Ascending aorta (tissue), 2 donors: ENCODE measurements around the gene PSG4. TPM values are rescaled to one million over a fixed set of nuclear protein-coding genes. Genes with fewer than 3 reads are reported as not detected.
"Not testable (repeated sequence)": the region's sequence is repeated elsewhere in the genome, so short reads cannot be mapped to it uniquely, and the experiment has no call there.

Experiments used
- DNase-seq, 2 donors: peaks; one replicate each; pipeline ENCODE4 v3.0.0-alpha.2; 2019; ENCODE audit warnings: low spot score in 2 of 2
- H3K27ac ChIP-seq, 2 donors: fragments of 200-600 bp; sonication (generic); one replicate each; pipeline ENCODE4 v1.5.1; 2016 to 2017; ENCODE audit warnings: mild to moderate bottlenecking in 1 of 2
- H3K27me3 ChIP-seq: fragments of 200-600 bp; sonication (generic); one replicate; pipeline ENCODE4 v1.5.1; 2017
- H3K36me3 ChIP-seq, 2 donors: fragments of 200-600 bp; sonication (generic); one replicate each; pipeline ENCODE4 v1.5.1; 2016
- H3K4me1 ChIP-seq, 2 donors: fragments of 200-600 bp; sonication (generic); one replicate each; pipeline ENCODE4 v1.5.1; 2016 to 2017; ENCODE audit warnings: mild to moderate bottlenecking in 1 of 2
- H3K4me3 ChIP-seq, 2 donors: fragments of 200-600 bp; sonication (generic); one replicate each; pipeline ENCODE4 v1.5.1; 2016 to 2017; ENCODE audit warnings: mild to moderate bottlenecking in 1 of 2
- H3K9me3 ChIP-seq, 2 donors: fragments of 200-600 bp; sonication (generic); one replicate each; pipeline ENCODE4 v1.5.1; 2016
- CTCF ChIP-seq, 3 experiments: fragments of 200-600 bp in 2 of 3; fragments of 450-650 bp in 1 of 3; sonication (generic) in 2 of 3; IDR thresholded peaks; one replicate each; pipeline ENCODE4 v1.5.1; 2016 to 2019; ENCODE audit warnings: antibody characterized with exemption in 3 of 3, mild to moderate bottlenecking in 1 of 3, moderate library complexity in 1 of 3
- intact Hi-C: fragments of 100-400 bp; cut with DNase I; formaldehyde crosslinking; loops from one replicate; pipeline ENCODE4 v1.15.1; 2023
- total RNA-seq: library from RNA; depleted of rRNA; stranded (reverse); fragments of >200 nt; gene quantifications from one replicate; pipeline ENCODE4 v1.1.0, GENCODE V29; 2016

PSG4 gene
- total RNA-seq = not detected

GRCh38 chr19:43205471-43206105 is at the start of gene PSG4:
PSG4 (minus strand) TSS chr19:43205638; CDS start chr19:43205536, 102 bp downstream.
- H3K27ac ChIP-seq, H3K4me1 ChIP-seq, H3K9me3 ChIP-seq, H3K36me3 ChIP-seq, DNase-seq, intact Hi-C loops, H3K4me3 ChIP-seq, H3K27me3 ChIP-seq: not testable (repeated sequence)

GRCh38 chr19:43251428-43251827 is 46.0 kb upstream of the PSG4 start:
- H3K9me3 ChIP-seq, H3K27ac ChIP-seq, H3K36me3 ChIP-seq, H3K27me3 ChIP-seq, intact Hi-C loops, DNase-seq, H3K4me1 ChIP-seq, H3K4me3 ChIP-seq: not testable (repeated sequence)

- H3K9me3 ChIP-seq, intact Hi-C loops, H3K4me3 ChIP-seq, DNase-seq, H3K36me3 ChIP-seq, H3K27me3 ChIP-seq, H3K4me1 ChIP-seq, H3K27ac ChIP-seq: not testable (repeated sequence)
Measured at GRCh38 chr19:43250296-43250695, 44.9 kb upstream of the PSG4 start.

DNA sequence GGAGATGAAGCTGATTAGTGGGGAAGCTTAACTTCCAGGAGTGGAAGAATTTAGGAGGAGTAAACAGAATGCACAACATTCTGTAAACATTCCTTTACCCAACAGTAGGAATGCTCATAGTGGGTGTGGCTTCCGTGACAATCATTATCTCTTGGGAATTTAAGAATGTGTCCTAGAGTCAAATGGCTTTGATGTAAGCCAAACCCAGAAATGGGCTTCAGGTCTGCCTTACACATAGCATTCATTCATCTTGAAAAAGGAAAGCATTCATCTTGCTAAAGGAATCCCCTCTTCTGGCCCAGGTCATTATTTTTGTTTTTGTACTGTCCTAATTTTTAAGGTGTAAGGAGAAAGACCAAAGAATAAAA is 43.2 kb upstream of the PSG4 start:
- H3K4me1 ChIP-seq, H3K27me3 ChIP-seq, DNase-seq, H3K27ac ChIP-seq, H3K4me3 ChIP-seq, H3K9me3 ChIP-seq, H3K36me3 ChIP-seq, intact Hi-C loops: not testable (repeated sequence)

DNA sequence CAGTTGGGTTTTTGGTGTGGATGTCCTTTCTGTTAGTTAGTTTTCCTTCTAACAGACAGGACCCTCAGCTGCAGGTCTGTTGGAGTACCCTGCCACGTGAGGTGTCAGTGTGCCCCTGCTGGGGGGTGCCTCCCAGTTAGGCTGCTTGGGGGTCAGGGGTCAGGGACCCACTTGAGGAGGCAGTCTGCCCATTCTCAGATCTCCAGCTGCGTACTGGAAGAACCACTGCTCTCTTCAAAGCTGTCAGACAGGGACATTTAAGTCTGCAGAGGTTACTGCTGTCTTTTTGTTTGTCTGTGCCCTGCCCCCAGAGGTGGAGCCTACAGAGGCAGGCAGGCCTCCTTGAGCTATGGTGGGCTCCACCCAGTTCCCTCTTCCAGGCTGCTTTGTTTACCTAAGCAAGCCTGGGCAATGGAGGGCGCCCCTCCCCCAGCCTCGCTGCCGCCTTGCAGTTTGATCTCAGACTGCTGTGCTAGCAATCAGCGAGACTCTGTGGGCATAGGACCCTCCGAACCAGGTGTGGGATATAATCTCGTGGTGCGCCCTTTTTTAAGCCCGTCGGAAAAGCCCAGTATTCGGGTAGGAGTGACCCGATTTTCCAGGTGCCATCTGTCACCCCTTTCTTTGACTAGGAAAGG is 41.9 kb upstream of the PSG4 start:
- H3K36me3 ChIP-seq, intact Hi-C loops, H3K27ac ChIP-seq, H3K9me3 ChIP-seq, H3K27me3 ChIP-seq, H3K4me3 ChIP-seq, H3K4me1 ChIP-seq, DNase-seq: not testable (repeated sequence)

DNA sequence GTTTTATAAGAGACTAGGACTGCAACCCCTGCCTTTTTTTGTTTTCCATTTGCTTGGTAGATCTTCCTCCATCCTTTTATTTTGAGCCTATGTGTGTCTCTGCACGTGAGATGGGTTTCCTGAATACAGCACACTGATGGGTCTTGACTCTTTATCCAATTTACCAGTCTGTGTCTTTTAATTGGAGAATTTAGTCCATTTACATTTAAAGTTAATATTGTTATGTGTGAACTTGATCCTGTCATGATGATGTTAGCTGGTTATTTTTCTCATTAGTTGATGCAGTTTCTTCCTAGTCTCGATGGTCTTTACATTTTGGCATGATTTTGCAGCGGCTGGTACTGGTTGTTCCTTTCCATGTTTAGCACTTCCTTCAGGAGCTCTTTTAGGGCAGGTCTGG is 40.4 kb upstream of the PSG4 start:
- H3K9me3 ChIP-seq, H3K4me1 ChIP-seq, H3K36me3 ChIP-seq, H3K4me3 ChIP-seq, DNase-seq, intact Hi-C loops, H3K27ac ChIP-seq, H3K27me3 ChIP-seq: not testable (repeated sequence)

DNA sequence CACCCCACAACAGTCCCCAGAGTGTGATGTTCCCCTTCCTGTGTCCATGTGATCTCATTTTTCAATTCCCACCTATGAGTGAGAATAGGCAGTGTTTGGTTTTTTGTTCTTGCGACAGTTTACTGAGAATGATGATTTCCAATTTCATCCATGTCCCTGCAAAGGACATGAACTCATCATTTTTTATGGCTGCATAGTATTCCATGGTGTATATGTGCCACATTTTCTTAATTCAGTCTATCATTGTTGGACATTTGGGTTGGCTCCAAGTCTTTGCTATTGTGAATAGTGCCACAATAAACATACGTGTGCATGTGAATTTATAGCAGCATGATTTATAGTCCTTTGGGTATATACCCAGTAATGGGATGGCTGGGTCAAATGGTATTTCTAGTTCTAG is 36.8 kb upstream of the PSG4 start:
- DNase-seq, H3K9me3 ChIP-seq, H3K27me3 ChIP-seq, intact Hi-C loops, H3K4me1 ChIP-seq, H3K27ac ChIP-seq, H3K36me3 ChIP-seq, H3K4me3 ChIP-seq: not testable (repeated sequence)

DNA sequence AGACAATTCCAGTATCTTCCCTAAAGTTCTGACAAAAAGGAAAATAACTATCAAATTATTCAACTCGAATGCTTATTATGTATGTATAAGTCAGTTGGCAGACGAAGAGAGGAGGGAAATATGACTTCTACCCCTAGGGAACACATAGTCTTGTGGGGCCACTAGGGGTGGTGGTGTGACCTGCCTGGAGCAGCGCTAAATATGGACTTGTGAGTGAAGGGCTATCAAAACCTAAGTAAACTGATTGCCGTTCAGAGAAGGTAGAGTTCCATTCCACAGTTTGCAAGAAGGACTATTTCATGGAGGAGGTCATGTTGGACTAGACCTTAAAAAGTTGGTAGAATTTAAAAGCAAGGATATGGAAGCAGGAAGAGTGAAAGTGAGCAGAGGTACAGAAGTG is 32.8 kb upstream of the PSG4 start:
- DNase-seq, H3K4me1 ChIP-seq, H3K27me3 ChIP-seq, H3K4me3 ChIP-seq, H3K9me3 ChIP-seq, intact Hi-C loops, H3K36me3 ChIP-seq, H3K27ac ChIP-seq: not testable (repeated sequence)

GRCh38 chr19:43235686-43236085 is 30.2 kb upstream of the PSG4 start:
- intact Hi-C loops, H3K27ac ChIP-seq, H3K36me3 ChIP-seq, H3K4me1 ChIP-seq, H3K27me3 ChIP-seq, H3K9me3 ChIP-seq, H3K4me3 ChIP-seq, DNase-seq: not testable (repeated sequence)

DNA sequence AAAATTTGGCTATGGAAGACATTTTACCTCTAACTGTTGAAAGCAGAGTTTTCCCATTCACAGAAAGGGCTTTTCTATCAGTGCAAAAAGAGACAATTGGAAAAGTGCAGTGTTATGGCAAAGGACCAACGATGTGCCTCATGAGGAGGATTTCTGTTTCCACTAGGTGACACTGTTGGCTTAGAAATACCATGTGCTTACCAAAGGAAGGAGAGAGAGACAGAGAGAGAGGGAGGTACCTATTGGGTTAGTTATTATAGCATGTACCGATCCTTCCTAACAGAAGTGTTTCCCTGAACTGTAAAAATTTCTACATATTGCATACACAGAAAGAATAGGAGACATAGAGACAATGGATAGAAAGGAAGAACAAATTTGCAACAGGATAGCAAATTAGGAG is 23.9 kb upstream of the PSG4 start:
- Histone ChIP-seq H3K4me1 (no peaks in the 10 kb centered on the region), H3K4me3 (no peak overlapping the region), H3K36me3 (no peaks in the 10 kb centered on the region), H3K9me3 (peaks cover 0 to 23% of the 10 kb centered on the region in 2 donors), H3K27me3 (no peaks in the 10 kb centered on the region), H3K27ac (no peak overlapping the region)
- TF ChIP-seq CTCF (IDR thresholded peaks at IDR 0.05) = no peak
- DNase-seq = no peak
- intact Hi-C loops = no loop called here

- H3K4me1 ChIP-seq, H3K27me3 ChIP-seq, DNase-seq, H3K36me3 ChIP-seq, H3K27ac ChIP-seq, intact Hi-C loops, H3K4me3 ChIP-seq: not testable (repeated sequence)
- peaks cover 0 to 23% of the 10 kb centered on the region in 2 donors for H3K9me3 ChIP-seq
Measured at GRCh38 chr19:43228730-43229129, 23.3 kb upstream of the PSG4 start.

- H3K27ac ChIP-seq, DNase-seq, intact Hi-C loops, H3K4me3 ChIP-seq, H3K36me3 ChIP-seq, H3K4me1 ChIP-seq, H3K27me3 ChIP-seq: not testable (repeated sequence)
- H3K9me3 ChIP-seq = peaks cover 0 to 23% of the 10 kb centered on the region in 2 donors
Measured at GRCh38 chr19:43226986-43227385, 21.5 kb upstream of the PSG4 start.
